A673 (cell line): ENCODE results near the gene FTO. TPM values are rescaled to one million over a fixed set of nuclear protein-coding genes. Genes with fewer than 3 reads are reported as not detected.

ENCODE experiments used
- BruUV-seq: library from RNA; stranded (reverse); fragments of 400-500 nt; replicated peaks from 2 replicates; lab custom pipeline; 2021; lab: Mats Ljungman, UMichigan
- CTCF ChIA-PET: fragments of 300-600 bp; sonication (Branson Sonifier 250); formaldehyde crosslinking; loops from one replicate; lab custom pipeline; 2022; ENCODE audit warnings: antibody characterized with exemption; lab: Charles Lee
- POLR2A ChIA-PET: fragments of 300-600 bp; sonication (Branson Sonifier 250); formaldehyde crosslinking; loops from one replicate; lab custom pipeline; 2022; ENCODE audit warnings: antibody characterized with exemption; ENCODE audit not compliant: low non-redundant PET; lab: Charles Lee
- DNase-seq: peaks from one replicate; pipeline ENCODE4 v3.0.0-alpha.2; 2015; ENCODE audit warnings: low spot score
- H3K27ac ChIP-seq: fragments of 200-600 bp; sonication (generic); 2 replicates; pipeline ENCODE4 v1.5.1; 2016; ENCODE audit warnings: mixed run types, low read depth, mild to moderate bottlenecking, mixed read lengths, antibody characterized with exemption, low read length; ENCODE audit not compliant: poor library complexity, severe bottlenecking
- H3K27me3 ChIP-seq: fragments of 200-600 bp; sonication (generic); replicated peaks from 2 replicates; pipeline ENCODE4 v1.6.1; 2017; ENCODE audit warnings: mixed run types, low read depth, mild to moderate bottlenecking, mixed read lengths, antibody characterized with exemption, low read length; ENCODE audit not compliant: insufficient read depth, poor library complexity
- H3K36me3 ChIP-seq: fragments of 200-600 bp; sonication (generic); 2 replicates; pipeline ENCODE4 v1.6.1; 2016; ENCODE audit warnings: mixed run types, mild to moderate bottlenecking, mixed read lengths, antibody characterized with exemption, low read length; ENCODE audit not compliant: insufficient read depth, poor library complexity, severe bottlenecking
- H3K4me1 ChIP-seq: fragments of 200-600 bp; sonication (generic); 2 replicates; pipeline ENCODE4 v1.6.1; 2017; ENCODE audit warnings: mixed run types, mild to moderate bottlenecking, mixed read lengths, antibody characterized with exemption, low read length; ENCODE audit not compliant: insufficient read depth, poor library complexity, severe bottlenecking
- H3K4me3 ChIP-seq: fragments of 200-600 bp; sonication (generic); 2 replicates; pipeline ENCODE4 v1.5.1; 2016; ENCODE audit warnings: low read depth, mixed run types, mild to moderate bottlenecking, mixed read lengths, low read length; ENCODE audit not compliant: poor library complexity, severe bottlenecking
- H3K9me3 ChIP-seq: fragments of 200-600 bp; sonication (generic); 2 replicates; pipeline ENCODE4 v1.6.1; 2016; ENCODE audit warnings: mixed run types, low read depth, mild to moderate bottlenecking, mixed read lengths, antibody characterized with exemption, low read length; ENCODE audit not compliant: poor library complexity, severe bottlenecking
- EZH2 ChIP-seq: fragments of 200-600 bp; sonication (generic); IDR thresholded peaks from 2 replicates; pipeline ENCODE4 v1.6.1; 2017; ENCODE audit warnings: borderline replicate concordance, low read depth, mild to moderate bottlenecking, mixed read lengths, antibody characterized with exemption, low read length; ENCODE audit not compliant: poor library complexity, severe bottlenecking
- intact Hi-C: fragments of 100-400 bp; cut with micrococcal nuclease; formaldehyde crosslinking; loops from one replicate; pipeline ENCODE4 v1.10.0; 2022; ENCODE audit not compliant: unreplicated experiment
- total RNA-seq: library from RNA; stranded (reverse); gene quantifications from 2 replicates; pipeline ENCODE4 v1.2.3, GENCODE V29; 2021
- TF ChIP-seq, protein P1 (sequence below): fragments of 300-800, 200-600 bp; sonication (generic); conservative IDR thresholded peaks from 2 replicates; pipeline ENCODE4 v1.5.1; 2017; ENCODE audit warnings: low read depth, mild to moderate bottlenecking, antibody characterized with exemption, low read length, moderate library complexity, mixed read lengths

Gene FTO
- total RNA-seq, 1 experiment from 2014 or later = 73.4 TPM

- no peak for DNase-seq
- no peaks in the 10 kb centered on the region for H3K27me3 ChIP-seq
- no peaks in the 10 kb centered on the region for H3K36me3 ChIP-seq
- H3K4me1 ChIP-seq = peaks cover 29% of the 10 kb centered on the region
- intact Hi-C loops = no loop called here
- POLR2A ChIA-PET = interaction anchor here (0.5 kb wide), 1 partner anchor 19 kb away, joined by 4 read pairs; no protein-coding TSS in a partner anchor
- H3K4me3 ChIP-seq = no peak overlapping the region
- no TSS peak for BruUV-seq
- CTCF ChIA-PET = no interaction called here
- no peak overlapping the region for H3K27ac ChIP-seq
- TF ChIP-seq, protein P1, sequence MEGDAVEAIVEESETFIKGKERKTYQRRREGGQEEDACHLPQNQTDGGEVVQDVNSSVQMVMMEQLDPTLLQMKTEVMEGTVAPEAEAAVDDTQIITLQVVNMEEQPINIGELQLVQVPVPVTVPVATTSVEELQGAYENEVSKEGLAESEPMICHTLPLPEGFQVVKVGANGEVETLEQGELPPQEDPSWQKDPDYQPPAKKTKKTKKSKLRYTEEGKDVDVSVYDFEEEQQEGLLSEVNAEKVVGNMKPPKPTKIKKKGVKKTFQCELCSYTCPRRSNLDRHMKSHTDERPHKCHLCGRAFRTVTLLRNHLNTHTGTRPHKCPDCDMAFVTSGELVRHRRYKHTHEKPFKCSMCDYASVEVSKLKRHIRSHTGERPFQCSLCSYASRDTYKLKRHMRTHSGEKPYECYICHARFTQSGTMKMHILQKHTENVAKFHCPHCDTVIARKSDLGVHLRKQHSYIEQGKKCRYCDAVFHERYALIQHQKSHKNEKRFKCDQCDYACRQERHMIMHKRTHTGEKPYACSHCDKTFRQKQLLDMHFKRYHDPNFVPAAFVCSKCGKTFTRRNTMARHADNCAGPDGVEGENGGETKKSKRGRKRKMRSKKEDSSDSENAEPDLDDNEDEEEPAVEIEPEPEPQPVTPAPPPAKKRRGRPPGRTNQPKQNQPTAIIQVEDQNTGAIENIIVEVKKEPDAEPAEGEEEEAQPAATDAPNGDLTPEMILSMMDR = no peak
- TF ChIP-seq EZH2 = no peak
- no peaks in the 10 kb centered on the region for H3K9me3 ChIP-seq
Measured at GRCh38 chr16:54055191-54055590, 351.2 kb downstream of the FTO start.

DNA sequence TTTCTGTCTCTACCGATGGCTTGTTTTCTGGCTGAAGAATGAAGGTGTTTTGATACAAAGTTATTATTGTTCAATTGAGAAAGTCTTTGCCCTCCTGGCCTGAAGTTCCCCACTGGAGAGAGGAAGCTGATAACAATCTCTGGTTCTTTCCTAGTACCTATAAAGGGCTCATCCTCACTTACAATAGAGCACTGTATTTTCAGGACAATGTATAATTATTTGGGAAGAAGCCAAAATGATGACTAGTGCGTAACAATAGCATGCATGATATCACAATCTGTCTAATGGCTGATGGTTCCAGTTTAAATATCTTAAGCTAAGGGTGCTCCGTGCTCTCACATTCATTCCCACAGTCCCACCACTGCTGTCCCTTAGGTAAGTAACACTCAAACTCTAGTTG, 351.9 kb downstream of the FTO start:
- no peak for DNase-seq
- TF ChIP-seq, protein P1 = no peak
- no peak for TF ChIP-seq EZH2
- no peak overlapping the region for H3K4me3 ChIP-seq
- ChIA-PET CTCF (no interaction called here), POLR2A (no interaction called here)
- H3K27me3 ChIP-seq = no peaks in the 10 kb centered on the region
- H3K4me1 ChIP-seq = peaks cover 26% of the 10 kb centered on the region
- H3K36me3 ChIP-seq = no peaks in the 10 kb centered on the region
- no peak overlapping the region for H3K27ac ChIP-seq
- no peaks in the 10 kb centered on the region for H3K9me3 ChIP-seq
- intact Hi-C loops = no loop called here
- BruUV-seq = no TSS peak

- H3K36me3 ChIP-seq = no peaks in the 10 kb centered on the region
- H3K4me3 ChIP-seq = no peak overlapping the region
- peaks cover 15% of the 10 kb centered on the region for H3K4me1 ChIP-seq
- no peaks in the 10 kb centered on the region for H3K27me3 ChIP-seq
- no peaks in the 10 kb centered on the region for H3K9me3 ChIP-seq
- intact Hi-C loops = no loop called here
- BruUV-seq = no TSS peak
- no peak for TF ChIP-seq EZH2
- TF ChIP-seq, protein P1 = no peak
- CTCF ChIA-PET = no interaction called here
- POLR2A ChIA-PET = interaction anchor here (0.6 kb wide), 1 partner anchor 10 kb away, joined by 3 read pairs; no protein-coding TSS in a partner anchor
- no peak overlapping the region for H3K27ac ChIP-seq
- DNase-seq = no peak
Measured at GRCh38 chr16:54056921-54057320, 353.0 kb downstream of the FTO start.
